DMS 273 (cell line): ENCODE results near the gene PERCC1.

Source experiments
- DNase-seq: peaks from one replicate; lab custom pipeline; 2025; ENCODE audit not compliant: unreplicated experiment; lab: John Stamatoyannopoulos, UW

PERCC1 gene

DNA sequence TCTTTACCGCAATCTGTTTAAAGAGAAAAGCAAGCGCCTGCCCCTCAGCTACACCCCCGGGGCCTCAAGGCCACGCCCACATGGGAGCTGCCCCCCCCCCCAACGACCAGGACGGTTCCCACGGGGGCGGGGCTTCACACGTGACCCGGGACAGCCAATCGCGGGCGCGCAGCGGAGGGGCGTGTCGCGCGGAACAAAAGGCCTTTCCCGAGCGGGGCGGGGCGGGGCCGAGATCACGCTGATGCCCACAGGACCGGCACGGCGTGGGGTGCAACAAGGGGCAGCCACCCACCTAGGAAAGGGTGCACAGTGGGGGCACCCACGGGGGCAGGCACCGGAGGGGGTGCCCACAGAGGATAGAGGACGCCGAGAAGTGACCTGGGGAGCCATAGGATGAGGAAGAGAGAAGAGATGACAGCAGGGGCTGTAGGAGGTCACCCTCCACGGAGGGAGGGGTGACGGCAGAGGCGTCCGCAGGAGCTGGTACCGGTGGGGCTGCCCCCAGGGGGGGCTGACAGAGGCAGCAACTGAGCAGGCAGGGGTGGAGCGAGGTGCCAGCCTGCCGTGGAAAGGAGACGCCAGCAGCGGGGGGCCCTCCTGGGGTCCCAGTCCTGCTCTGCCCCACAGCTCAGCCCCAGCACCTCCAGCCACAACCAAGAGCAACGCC lies 22.6 kb upstream of the PERCC1 start:
- DNase-seq = peak; percentile 95

DNA sequence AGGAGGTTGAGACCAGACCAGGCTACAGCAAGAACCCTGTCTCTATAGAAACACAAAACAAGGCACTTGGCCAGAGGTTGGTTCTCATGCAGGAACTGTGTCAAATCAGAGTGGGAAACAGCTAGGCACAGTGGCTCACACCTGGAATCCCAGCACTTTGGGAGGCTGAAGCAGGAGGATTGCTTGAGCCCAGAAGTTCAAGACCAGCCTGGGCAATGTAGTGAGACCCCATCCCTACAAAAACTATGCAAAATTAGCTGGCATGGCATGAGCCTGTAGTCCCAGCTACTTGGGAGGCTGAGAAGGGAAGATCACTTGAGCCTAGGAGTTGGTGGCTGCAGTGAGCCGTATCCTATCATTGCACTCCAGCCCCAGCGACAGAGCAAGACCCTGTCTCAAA lies 18.0 kb upstream of the PERCC1 start:
- DNase-seq = no peak

DNA sequence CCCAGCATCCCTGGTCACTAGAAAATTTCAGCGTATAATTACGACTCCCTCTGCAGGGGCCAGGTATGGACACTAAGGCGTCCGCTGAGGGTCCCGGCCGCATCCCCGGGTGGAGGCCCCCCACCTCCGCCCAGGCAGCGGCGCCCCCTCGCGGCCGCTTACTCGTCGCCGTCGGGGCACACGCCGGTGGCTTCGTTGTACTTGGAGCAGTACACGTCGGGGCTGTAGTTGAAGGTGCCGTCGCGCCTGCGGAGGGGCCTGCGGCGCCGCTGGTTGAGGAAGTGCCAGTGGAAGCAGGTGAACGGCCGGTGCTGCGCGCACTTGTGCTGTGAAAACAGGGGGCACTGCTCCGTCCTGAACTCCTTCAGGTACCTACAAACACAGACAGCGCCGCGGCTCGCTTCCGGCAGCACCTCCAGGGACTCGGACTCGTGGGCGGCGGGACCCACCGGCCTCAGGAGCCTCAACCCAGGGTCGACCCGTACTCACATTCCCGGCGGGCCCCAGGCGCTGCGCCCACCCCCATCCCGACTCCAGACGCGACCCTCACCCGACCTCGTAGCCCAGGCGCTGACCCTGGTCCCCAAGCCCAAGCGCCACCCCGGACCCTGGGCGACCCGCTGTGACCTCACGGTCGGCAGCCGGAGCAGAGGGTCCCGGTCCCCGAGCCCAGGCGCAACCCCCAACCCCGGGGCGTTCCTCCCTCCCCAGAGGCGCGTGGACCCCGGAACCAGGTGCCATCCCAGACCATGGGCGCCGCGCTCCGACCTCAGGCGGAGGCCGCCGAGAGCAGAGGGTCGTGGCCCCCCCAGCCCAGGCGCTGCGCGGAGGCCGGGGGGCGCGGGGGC lies 17.0 kb upstream of the PERCC1 start:
- peak; percentile 76 for DNase-seq

DNA sequence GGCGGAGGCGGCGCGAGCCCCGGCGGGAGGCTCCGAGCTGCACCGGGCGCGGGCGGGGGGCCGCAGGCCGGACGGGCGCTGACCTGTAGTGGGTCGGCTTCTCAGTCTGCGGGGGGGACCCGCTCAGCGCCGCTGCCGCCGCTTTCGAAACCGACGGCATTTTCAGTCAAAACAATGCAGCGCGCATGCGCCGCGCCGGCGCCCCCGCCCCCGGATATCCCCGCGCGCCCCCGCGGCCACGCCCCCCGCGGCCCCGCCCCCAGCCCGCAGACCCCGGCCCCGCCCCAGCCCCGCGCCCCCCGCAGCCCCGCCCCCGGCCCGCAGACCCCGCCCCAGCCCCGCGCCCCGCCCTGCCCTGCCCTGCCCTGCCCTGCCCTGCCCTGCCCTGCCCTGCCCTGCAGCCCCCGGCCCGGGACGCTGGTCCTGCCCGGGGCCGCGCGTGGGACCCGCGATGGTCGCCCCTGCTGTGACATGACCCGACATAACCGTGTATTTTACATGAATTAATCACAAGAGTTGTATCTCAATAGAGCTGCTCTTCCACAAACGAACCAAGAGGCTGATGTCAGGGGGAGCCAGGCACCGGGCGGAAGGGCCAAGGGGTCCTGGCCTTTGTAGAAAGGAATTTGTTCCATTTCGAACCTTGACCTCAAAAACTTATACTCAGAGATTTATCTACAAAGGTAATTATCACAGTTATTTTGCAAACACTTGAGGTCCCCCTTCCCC lies 16.2 kb upstream of the PERCC1 start, which contains the start of gene UNKL:
Gene UNKL (minus strand): TSS at position 173 of the 729 bp plus-strand sequence. CDS start 13 bp downstream, at position 160.
- DNase-seq = peak; percentile 79

DNA sequence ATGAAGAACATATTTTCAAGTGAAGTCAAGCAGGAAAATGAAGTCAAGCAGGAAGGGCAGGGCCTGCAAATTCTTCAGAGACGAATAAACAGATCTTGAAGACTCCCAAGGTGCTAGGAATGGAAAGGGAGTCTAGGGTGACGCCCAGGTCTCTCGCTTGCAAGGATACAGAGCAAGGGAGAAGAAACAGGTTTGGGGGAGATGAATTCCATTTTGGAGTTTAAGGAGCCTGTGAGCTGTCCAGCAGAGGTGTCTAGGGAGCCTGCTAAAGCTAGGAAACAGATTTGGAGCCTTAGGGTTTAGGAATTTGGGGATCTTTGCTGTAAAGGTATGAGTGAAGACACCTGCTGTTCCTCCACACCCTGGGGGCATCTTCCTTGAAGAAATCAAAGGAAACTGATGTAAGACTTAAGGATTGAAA lies 14.3 kb upstream of the PERCC1 start:
- DNase-seq = no peak

DNA sequence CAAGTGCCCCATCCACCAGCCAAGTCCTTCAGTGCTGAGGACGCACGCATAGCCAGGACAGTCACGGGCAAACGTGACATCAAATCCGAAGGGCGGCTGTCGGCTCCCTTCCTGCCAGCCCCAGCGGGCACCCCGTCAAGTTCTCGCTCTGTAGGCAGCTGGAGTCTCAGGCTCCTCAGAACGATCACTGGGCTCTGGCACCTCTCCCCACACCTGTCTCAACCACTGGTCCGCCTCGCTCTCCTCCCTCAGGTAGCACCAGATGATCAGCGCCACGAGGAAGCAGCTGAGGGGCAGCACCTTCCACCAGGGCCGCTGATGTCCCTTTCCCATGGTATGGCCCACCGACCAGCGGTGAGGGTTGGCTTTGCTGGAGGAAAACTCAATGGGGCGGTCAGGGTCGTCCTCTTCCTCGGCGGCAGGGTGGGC lies 10.8 kb upstream of the PERCC1 start:
- DNase-seq = no peak

DNA sequence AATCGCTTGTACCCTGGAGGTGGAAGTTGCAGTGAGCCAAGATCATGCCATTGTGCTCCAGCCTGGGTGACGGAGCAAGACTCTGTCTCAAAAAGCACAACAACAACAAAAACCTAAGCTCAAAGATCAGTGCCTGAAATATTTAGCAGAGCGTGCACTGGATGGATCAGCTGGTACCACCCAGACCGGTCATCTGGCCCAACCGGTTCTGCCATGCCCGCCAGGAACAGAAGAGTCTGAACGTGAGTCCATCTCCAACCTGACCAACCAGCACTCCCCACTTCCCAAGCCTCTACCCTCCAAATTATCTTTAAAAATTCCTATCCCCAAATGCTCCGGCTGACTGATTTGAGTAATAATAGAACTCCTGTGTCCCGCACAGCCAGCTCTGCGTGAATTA lies 8.8 kb upstream of the PERCC1 start:
- DNase-seq = no peak

DNA sequence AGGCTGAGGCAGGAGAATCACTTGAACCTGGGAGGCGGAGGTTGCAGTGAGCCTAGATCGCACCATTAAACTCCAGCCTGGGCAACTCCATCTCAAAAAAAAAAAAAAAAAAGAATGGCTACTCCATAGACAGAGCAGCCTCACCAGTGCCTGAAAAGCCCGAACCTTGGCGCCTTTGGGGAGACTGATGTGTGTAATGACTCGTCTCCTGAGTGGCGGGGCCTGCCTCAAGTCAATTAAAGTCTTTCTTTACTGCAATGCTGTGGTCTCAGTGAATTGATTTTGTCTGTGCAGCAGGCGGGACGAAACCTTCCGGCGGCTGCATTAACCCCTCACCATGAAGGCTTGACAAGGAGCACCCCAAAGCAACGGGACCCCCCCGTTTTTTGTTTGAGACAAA lies 6.8 kb upstream of the PERCC1 start:
- peak; percentile 39 for DNase-seq

DNA sequence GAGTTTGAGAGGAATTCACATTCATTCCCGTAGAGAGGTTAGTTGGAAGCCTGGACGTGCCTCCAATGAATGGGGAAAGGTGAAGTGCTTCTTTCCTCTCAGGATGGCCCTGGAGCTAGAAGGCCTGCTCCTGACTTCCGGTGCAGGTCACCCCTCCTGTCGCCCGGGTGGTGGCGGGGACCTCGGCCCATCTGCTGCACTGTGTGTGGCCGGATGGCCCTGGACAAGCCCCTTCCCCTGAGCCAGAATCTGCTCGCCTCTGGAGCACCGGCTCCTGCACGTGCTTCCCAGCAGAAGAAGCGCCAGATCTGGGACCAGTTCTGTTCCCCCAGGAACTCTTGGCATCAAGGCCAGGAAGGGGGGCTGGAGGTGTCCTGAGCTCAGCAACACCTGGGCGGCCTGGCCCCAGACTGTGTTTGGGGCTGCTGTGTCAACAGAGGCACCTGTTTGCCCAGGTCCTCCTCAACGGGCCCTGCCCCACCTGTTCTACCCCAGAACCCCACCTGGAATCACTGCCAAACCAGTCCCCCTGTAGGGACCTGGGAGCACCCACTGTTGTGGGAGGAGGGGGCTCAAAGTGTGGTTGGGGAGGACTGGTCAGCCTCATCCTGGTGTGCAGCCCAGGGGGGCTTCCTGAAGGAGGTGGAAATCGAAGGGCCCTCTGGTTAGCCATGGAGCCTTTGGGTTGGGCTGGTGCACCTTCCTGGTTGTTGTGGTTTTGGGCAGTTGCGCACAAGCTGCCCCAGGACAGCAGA lies 5.1 kb upstream of the PERCC1 start:
- DNase-seq = no peak

DNA sequence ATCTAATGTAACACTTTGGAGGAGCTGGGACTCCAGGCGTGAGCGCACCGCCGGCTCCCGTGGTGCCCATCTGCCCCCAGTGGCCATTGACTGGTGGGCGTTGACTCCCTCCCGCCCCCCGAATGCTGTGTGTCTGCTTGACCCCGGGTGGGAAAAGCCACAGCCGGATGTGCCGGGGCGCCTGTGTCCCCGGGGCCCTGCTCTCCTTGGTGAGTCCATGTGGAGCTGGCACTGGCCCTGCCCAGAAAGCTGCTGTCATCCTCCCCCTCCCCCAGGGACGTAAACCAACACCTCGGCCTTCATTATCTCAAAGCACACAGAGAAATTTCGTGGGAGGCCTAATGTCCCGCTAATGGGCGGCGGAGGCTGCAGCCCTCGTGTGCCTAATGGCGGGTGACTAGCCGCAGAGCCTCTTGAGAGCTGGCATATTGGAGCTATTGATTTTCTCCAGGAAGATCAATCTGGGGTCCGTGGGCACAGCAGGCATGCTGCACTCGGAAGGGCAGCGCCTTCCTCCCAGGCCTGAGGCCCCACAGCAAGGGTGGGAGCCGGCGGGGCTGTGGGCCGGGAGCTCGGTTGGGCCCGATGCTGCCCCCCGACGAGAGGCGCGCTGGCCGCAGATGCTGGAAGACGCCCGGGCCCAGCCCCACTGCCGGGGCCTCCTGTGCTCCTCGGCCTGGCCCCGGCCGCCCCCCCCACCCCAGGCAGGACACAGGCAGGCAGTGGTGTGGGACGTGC lies 4.0 kb upstream of the PERCC1 start:
- peak; percentile 43 for DNase-seq

DNA sequence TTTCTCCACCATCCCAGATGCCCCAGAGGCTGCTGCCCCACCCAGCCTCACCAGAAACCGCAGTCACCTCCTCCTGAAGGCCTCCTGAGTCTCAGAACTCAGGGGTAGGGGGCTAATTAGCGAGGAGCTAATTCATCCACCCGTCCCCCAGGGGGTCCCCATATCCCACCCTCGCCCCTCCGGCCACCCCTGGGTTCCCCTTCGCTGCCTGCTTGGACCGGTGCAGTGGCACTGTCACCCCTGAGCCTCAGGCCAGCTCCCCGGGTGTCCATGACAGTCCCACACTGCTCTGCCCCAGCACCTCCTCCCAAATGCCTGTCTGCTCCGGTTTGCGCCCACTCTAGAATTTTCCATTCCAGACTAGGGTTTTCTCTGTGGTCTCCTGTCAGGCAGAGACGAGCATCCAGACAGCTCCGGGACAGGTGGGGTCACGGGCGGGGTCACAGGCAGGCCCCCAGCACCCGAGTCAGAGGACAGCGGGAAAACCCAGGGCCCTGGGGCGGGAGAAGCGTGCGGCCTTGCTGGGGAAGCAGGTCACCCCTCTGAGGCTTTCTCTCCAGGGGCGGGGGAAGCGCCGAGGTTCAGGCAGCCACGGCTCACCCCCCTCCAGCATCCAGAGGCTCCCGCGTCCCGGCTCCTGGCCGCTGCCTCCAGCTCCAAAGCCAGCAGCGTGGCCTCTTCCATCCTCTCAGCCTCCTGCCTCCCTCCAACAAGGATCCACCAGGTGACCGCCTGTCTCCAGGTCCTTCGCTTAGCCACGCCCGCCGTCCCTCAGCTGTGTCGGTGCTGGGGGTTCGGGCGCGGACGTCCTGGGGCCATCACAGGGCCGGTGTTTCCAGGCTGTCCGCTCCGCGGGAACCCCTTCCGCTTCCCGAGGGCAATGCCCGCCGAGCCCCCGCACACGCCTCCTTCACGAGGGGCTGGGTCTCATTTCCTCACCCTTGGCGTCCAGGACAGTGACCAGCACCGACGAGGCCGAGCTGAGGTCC lies 3.1 kb upstream of the PERCC1 start:
- no peak for DNase-seq

DNA sequence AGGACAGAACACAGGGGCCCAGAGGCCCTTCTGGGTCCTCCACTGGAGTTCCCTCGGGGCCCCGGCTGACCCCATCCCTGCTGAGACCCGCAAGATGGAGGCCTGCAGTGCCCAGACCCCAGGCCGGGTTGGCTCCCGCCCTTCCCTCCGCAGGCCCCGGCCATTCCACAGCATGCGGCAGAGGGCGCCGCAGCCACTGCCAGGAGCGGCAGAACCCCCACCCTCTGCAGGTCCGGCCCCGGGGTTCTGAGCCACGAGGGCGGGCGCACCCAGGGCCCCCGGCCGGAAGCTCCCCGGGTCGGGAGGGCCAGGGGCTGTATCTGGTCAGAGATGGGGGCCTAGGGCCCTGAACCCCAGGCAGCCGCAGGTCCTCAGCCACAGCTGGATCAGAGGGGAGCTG lies 2.4 kb upstream of the PERCC1 start:
- peak; percentile 42 for DNase-seq

DNA sequence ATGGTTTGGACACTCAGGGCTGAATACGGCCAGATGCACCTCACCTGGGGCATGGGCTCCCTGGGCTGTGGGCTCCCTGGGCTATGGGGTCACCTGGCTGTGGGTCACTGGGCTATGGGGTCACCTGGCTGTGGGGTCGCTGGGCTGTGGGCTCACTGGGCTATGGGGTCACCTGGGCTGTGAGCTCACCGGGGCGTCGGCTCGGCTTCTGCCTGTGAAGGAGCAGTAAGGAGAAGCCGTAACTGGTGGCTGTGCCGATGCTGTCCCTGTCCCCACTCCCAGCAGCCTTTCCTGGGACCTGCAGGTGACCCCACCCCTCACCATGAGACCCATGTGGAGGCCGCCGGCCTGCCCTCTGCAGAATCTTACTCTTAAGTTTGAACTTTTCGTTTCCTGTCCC lies 1.9 kb upstream of the PERCC1 start:
- no peak for DNase-seq

DNA sequence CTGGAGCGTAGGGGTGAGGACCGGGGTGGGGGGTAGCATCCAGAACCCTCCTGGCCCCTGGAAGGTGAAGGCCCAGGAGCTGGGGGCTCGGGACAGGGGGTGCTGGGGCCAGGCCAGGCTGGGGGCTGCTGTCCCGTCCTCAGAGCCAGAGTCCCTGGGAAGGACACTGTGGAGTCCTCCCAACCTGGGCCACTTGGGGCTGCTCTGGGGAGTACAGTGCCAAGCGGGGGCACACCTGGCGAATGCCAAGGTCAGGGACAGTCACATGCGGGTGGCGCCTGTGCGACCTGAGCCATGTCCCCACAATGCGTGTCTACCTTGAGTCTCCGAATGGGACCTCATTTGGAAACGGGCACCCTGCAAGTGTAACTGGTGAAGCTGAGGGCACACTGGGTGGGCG lies 1.2 kb upstream of the PERCC1 start:
- DNase-seq = no peak

DNA sequence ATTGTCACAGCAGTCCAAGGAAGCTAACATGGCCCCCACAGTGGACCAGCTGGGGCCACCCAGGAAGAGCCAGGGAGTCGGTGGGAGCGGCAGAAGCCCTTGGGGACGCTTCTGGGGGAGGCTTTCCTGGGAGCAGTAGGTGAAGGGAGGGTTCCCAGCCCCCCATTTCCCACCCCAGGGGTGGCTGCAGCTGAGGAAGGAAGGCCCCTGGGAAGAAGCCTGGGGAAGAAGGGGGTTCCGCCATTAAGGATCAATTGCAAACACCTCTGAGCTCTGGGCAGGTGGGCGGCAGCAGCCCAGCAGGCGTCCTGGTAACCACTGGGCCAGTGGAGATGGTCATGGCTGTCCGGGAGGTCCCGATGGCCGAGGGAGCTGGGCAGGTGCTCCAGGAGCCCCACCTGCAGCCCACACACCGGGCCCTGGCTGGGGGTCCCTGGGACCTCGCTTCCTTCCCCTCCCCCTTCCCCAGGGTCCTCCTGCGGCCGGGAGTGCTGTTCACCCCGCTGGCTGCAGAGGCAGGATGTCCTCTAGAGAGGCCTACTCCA lies 592 bp upstream of the PERCC1 start:
- no peak for DNase-seq

DNA sequence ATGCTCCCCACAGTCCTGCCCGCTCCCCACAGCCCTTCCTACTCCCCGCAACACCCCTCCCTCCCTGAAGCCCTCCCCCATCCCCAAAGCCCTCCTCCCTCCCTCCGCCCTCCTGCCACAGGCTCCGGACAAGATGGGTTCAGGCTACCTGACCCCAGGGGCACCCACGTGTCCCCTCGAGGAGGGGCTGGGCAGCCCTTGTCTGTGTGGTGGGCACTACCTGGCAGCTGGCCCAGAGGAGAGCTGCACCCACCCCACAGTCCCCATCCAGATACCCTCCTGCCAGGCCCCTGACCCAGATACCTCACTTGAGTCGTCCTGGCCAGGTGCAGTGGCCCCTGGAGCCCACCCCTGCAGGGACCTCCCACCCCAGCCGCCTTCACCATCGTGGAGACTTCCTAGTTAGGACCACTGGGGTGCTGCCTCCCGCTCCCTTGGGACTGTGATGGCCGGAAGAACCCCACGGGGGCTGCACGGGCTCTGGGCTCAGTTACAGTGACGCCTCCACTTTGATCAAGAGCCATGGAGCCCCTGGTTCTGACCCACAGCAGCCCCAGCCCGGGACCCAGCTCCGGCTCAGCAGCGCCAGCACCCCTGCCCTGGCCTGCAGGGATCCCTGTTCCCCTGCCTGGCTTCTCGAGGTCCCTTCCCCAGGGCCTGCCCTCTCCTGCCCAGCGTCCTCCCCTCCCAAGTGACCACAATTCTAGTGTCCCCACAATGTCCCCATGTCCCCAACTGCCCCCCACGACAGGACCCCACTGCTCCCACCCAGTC lies 806 bp downstream of the PERCC1 start:
- no peak for DNase-seq

DNA sequence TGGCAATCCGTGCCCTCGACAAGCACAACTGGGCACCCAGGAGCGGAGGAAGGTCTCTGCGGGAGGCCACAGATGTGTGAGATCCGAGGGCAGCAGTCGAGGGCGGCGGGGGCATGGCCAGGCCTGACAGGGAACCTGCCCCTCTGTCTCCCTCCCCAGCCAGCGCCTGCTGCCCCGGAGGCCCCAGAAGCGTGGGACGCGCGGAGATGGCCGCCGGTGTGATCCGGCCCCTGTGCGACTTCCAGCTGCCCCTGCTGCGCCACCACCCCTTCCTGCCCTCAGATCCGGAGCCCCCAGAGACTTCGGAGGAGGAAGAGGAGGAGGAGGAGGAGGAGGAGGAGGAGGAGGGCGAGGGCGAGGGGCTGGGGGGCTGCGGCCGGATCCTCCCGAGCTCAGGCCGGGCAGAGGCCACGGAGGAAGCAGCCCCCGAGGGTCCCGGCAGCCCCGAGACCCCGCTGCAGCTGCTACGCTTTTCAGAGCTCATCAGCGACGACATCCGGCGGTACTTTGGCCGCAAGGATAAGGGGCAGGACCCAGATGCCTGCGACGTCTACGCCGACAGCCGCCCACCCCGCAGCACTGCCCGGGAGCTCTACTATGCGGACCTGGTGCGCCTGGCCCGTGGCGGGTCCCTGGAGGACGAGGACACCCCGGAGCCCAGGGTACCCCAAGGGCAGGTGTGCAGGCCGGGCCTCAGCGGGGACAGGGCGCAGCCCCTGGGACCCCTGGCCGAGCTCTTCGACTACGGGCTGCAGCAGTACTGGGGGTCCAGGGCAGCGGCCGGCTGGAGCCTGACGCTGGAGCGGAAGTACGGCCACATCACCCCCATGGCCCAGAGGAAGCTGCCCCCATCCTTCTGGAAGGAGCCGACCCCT lies 1.7 kb downstream of the PERCC1 start:
- DNase-seq = no peak
